Mesothelial cell of epicardium (in vitro differentiated cells): ENCODE data around the gene SLC38A8. TPM values are rescaled to one million over a fixed set of nuclear protein-coding genes. Genes with fewer than 3 reads are reported as not detected.

Experiments
- DNase-seq, 2 experiments: peaks; one replicate each; pipeline ENCODE4 v3.0.0; 2021; ENCODE audit warnings: low spot score in 2 of 2; ENCODE audit not compliant: unreplicated experiment in 2 of 2
- H3K27ac Mint-ChIP-seq: 2 replicates; pipeline ENCODE4 v1.8.0; 2021; ENCODE audit warnings: mixed read lengths
- H3K27me3 Mint-ChIP-seq: 2 replicates; pipeline ENCODE4 v1.8.0; 2021; ENCODE audit warnings: low read depth, mixed read lengths
- H3K36me3 Mint-ChIP-seq: 2 replicates; pipeline ENCODE4 v1.8.0; 2021; ENCODE audit warnings: mixed read lengths
- H3K4me1 Mint-ChIP-seq: 2 replicates; pipeline ENCODE4 v1.8.0; 2021; ENCODE audit warnings: mixed read lengths
- H3K4me3 Mint-ChIP-seq: 2 replicates; pipeline ENCODE4 v1.8.0; 2021; ENCODE audit warnings: mild to moderate bottlenecking, moderate library complexity, mixed read lengths
- H3K9me3 Mint-ChIP-seq: 2 replicates; pipeline ENCODE4 v1.8.0; 2021; ENCODE audit warnings: mixed read lengths
- total RNA-seq: library from RNA; stranded (reverse); gene quantifications from 3 replicates; pipeline ENCODE4 v1.2.1, GENCODE V29; 2021
- TF ChIP-seq, protein P1 (sequence below): fragments of 200-600 bp; sonication (generic); IDR thresholded peaks from one replicate; pipeline ENCODE4 v1.5.0; 2021; ENCODE audit warnings: antibody characterized with exemption; ENCODE audit not compliant: unreplicated experiment

SLC38A8 gene
- total RNA-seq, 1 donor from 2014 or later = not detected

GRCh38 chr16:83979441-83979840 is 63.2 kb downstream of the SLC38A8 start:
- no peak for DNase-seq
- peaks cover 28% of the 10 kb centered on the region for H3K9me3 Mint-ChIP-seq
- TF ChIP-seq, protein P1, sequence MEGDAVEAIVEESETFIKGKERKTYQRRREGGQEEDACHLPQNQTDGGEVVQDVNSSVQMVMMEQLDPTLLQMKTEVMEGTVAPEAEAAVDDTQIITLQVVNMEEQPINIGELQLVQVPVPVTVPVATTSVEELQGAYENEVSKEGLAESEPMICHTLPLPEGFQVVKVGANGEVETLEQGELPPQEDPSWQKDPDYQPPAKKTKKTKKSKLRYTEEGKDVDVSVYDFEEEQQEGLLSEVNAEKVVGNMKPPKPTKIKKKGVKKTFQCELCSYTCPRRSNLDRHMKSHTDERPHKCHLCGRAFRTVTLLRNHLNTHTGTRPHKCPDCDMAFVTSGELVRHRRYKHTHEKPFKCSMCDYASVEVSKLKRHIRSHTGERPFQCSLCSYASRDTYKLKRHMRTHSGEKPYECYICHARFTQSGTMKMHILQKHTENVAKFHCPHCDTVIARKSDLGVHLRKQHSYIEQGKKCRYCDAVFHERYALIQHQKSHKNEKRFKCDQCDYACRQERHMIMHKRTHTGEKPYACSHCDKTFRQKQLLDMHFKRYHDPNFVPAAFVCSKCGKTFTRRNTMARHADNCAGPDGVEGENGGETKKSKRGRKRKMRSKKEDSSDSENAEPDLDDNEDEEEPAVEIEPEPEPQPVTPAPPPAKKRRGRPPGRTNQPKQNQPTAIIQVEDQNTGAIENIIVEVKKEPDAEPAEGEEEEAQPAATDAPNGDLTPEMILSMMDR = no peak
- H3K27ac Mint-ChIP-seq = no peak overlapping the region
- no peak overlapping the region for H3K4me3 Mint-ChIP-seq
- H3K4me1 Mint-ChIP-seq = peaks cover 9% of the 10 kb centered on the region
- peaks cover 6% of the 10 kb centered on the region for H3K36me3 Mint-ChIP-seq
- H3K27me3 Mint-ChIP-seq = peaks cover under 1% of the 10 kb centered on the region

GRCh38 chr16:83978401-83978904 is 64.1 kb downstream of the SLC38A8 start:
- Mint-ChIP-seq H3K27me3 (peaks cover 3% of the 10 kb centered on the region), H3K4me1 (peaks cover 10% of the 10 kb centered on the region), H3K4me3 (no peak overlapping the region), H3K27ac (no peak overlapping the region), H3K36me3 (peaks cover 6% of the 10 kb centered on the region), H3K9me3 (peaks cover 28% of the 10 kb centered on the region)
- no peak for DNase-seq
- TF ChIP-seq, protein P1 = no peak

- Mint-ChIP-seq H3K27ac (no peak overlapping the region), H3K36me3 (peaks cover 5% of the 10 kb centered on the region), H3K4me3 (no peak overlapping the region), H3K27me3 (peaks cover 3% of the 10 kb centered on the region), H3K9me3 (peaks cover 19% of the 10 kb centered on the region), H3K4me1 (peaks cover 6% of the 10 kb centered on the region)
- DNase-seq = no peak
- TF ChIP-seq, protein P1 = no peak
Measured at GRCh38 chr16:83977056-83977815, 65.4 kb downstream of the SLC38A8 start.

- H3K9me3 Mint-ChIP-seq = peaks cover 16% of the 10 kb centered on the region
- TF ChIP-seq, protein P1 = no peak
- DNase-seq = no peak
- H3K27me3 Mint-ChIP-seq = peaks cover 3% of the 10 kb centered on the region
- H3K36me3 Mint-ChIP-seq = peaks cover 4% of the 10 kb centered on the region
- H3K27ac Mint-ChIP-seq = no peak overlapping the region
- H3K4me3 Mint-ChIP-seq = no peak overlapping the region
- H3K4me1 Mint-ChIP-seq = peaks cover 6% of the 10 kb centered on the region
Measured at GRCh38 chr16:83975590-83976260, 66.9 kb downstream of the SLC38A8 start.

- Mint-ChIP-seq H3K4me1 (peaks cover 6% of the 10 kb centered on the region), H3K27me3 (peaks cover 12% of the 10 kb centered on the region), H3K9me3 (peaks cover 16% of the 10 kb centered on the region), H3K36me3 (peaks cover 4% of the 10 kb centered on the region), H3K4me3 (no peak overlapping the region), H3K27ac (no peak overlapping the region)
- DNase-seq = no peak
- TF ChIP-seq, protein P1 = no peak
Measured at GRCh38 chr16:83974475-83974874, 68.1 kb downstream of the SLC38A8 start.
